ENCODE data around the gene NCBP2L. TPM values are rescaled to one million over a fixed set of nuclear protein-coding genes. Genes with fewer than 3 reads are reported as not detected.

NCBP2L gene
- total and polyA plus RNA-seq, 9 donors: 0.04 to 0.16 (median 0.11) TPM; not detected in 6

- Histone ChIP-seq H3K27ac (ENCODE audit: low read length) (peak overlapping the region; percentile 52), H3K36me3 (ENCODE audit: control insufficient read depth, insufficient read depth, low read length) (no peaks in the 10 kb centered on the region), H3K27me3 (ENCODE audit: control insufficient read depth, insufficient read depth, low read length) (peaks cover 31% of the 10 kb centered on the region), H3K4me3 (ENCODE audit: low read length) (peak overlapping the region; percentile 33), H3K9me3 (replicated peaks; ENCODE audit: control insufficient read depth, low read depth, low read length) (no peaks in the 10 kb centered on the region), H3K4me1 (ENCODE audit: control insufficient read depth, insufficient read depth, low read length) (peaks cover 7% of the 10 kb centered on the region)
- 53% methylated on average over 6 of the region's 13 CpGs for WGBS (ENCODE audit: insufficient coverage)
- peak; percentile 8 for DNase-seq
Measured at GRCh38 chrX:107827030-107827831, 49.7 kb downstream of the NCBP2L start.

DNA sequence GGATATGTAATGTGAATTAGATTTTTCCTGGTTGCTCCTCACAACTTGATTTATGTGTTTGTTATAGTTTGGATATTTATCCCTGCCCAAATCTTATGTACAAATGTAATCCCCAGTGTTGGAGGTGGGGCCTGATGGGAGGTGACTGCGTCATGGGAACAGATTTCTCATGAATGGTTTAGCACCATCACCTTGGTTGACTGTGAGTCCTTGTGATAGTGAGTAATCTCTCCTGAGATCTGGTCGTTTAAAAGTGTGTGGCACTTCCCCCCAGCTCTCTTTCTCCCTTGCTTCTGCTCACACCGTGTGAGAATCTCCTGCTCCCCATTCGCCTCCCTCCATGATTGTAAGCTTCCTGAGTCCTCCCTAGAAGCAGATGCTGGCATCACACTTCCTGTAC is 50.3 kb downstream of the NCBP2L start:
- H3K4me3 ChIP-seq (ENCODE audit: low read length): no peak overlapping the region
- H3K9me3 ChIP-seq (replicated peaks; ENCODE audit: control insufficient read depth, low read depth, low read length): no peaks in the 10 kb centered on the region
- no peak overlapping the region for H3K27ac ChIP-seq (ENCODE audit: low read length)
- peaks cover 7% of the 10 kb centered on the region for H3K4me1 ChIP-seq (ENCODE audit: control insufficient read depth, insufficient read depth, low read length)
- H3K36me3 ChIP-seq (ENCODE audit: control insufficient read depth, insufficient read depth, low read length): no peaks in the 10 kb centered on the region
- peaks cover 27% of the 10 kb centered on the region for H3K27me3 ChIP-seq (ENCODE audit: control insufficient read depth, insufficient read depth, low read length)
- 54% methylated on average over 2 of the region's 4 CpGs for WGBS (ENCODE audit: insufficient coverage)
- no peak for DNase-seq

DNA sequence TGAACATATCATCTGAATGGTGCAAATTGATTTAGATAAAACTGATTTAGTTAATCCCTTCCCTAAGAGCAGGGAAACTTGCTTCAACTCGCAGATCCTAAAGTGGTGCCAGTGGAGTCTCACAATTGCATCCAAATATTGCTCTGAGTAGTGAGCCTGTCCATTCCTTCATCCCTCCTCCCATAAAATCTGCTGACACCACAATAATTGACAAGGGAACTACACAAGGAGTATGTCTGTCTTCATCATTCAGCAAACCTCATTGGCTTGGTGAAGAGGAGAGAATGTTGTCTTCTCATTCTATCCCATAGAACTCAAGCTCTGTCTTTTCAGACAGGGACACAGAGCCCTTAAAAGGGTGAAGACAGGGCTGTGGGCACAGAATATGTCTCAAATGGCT is 52.3 kb downstream of the NCBP2L start:
- H3K27me3 ChIP-seq (ENCODE audit: control insufficient read depth, insufficient read depth, low read length): peaks cover 26% of the 10 kb centered on the region
- no peaks in the 10 kb centered on the region for H3K36me3 ChIP-seq (ENCODE audit: control insufficient read depth, insufficient read depth, low read length)
- H3K27ac ChIP-seq (ENCODE audit: low read length): no peak overlapping the region
- WGBS (ENCODE audit: insufficient coverage): 80% methylated on average over 1 of the region's 1 CpG
- DNase-seq: no peak
- H3K4me1 ChIP-seq (ENCODE audit: control insufficient read depth, insufficient read depth, low read length): peaks cover 7% of the 10 kb centered on the region
- no peak overlapping the region for H3K4me3 ChIP-seq (ENCODE audit: low read length)
- no peaks in the 10 kb centered on the region for H3K9me3 ChIP-seq (replicated peaks; ENCODE audit: control insufficient read depth, low read depth, low read length)

- WGBS (ENCODE audit: insufficient coverage): 84% methylated on average over 4 of the region's 7 CpGs
- Histone ChIP-seq H3K4me3 (ENCODE audit: low read length) (no peak overlapping the region), H3K4me1 (ENCODE audit: control insufficient read depth, insufficient read depth, low read length) (peaks cover 7% of the 10 kb centered on the region), H3K27ac (ENCODE audit: low read length) (no peak overlapping the region), H3K27me3 (ENCODE audit: control insufficient read depth, insufficient read depth, low read length) (peaks cover 20% of the 10 kb centered on the region), H3K36me3 (ENCODE audit: control insufficient read depth, insufficient read depth, low read length) (no peaks in the 10 kb centered on the region), H3K9me3 (replicated peaks; ENCODE audit: control insufficient read depth, low read depth, low read length) (no peaks in the 10 kb centered on the region)
- DNase-seq: no peak
Measured at GRCh38 chrX:107831071-107831730, 53.7 kb downstream of the NCBP2L start.

DNA sequence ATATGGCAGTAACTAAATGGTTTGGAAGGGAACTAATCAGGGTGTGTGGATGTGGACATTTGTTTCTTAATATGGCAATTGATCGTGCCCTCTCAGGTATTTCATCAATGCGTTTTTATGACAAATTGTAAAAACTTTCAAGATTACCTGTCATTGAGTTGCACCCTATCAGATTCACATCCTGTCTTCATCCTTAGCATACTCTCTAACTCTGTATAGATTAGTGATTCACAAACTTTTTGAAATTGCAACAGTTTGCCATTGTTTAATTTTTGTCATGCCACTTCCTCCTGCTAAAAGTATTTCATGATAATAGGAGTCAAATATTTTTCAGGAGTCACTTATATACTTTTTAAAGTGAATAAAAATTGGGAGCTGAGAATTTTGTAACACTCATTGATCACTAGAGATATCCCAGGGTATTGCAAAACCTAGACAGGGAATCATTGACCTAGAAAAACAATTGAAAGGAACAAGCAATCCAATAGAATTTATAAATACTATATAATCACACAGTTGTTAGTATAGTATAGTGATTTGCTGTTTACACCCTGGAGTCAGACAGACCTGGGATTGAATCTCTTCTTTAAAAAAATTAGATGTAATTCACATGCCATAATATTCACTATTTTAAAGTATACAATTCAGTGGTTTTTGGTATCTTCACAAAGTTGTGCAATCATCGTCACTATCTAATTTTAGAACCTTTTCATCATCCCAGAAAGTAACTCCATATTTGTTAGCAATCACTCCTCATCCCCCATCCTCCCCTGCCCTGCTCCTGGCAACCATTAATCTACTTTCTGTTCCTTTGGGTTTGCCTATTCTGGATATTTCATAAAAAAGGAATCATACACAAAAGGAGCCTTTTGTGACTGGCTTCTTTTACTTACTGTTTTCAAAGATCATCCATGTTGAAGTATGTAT is 57.0 kb downstream of the NCBP2L start:
- peaks cover 4% of the 10 kb centered on the region for H3K27me3 ChIP-seq (ENCODE audit: control insufficient read depth, insufficient read depth, low read length)
- no peak overlapping the region for H3K4me3 ChIP-seq (ENCODE audit: low read length)
- no peak for DNase-seq
- H3K9me3 ChIP-seq (replicated peaks; ENCODE audit: control insufficient read depth, low read depth, low read length): no peaks in the 10 kb centered on the region
- no peaks in the 10 kb centered on the region for H3K4me1 ChIP-seq (ENCODE audit: control insufficient read depth, insufficient read depth, low read length)
- H3K36me3 ChIP-seq (ENCODE audit: control insufficient read depth, insufficient read depth, low read length): no peaks in the 10 kb centered on the region
- no peak overlapping the region for H3K27ac ChIP-seq (ENCODE audit: low read length)
- 60% methylated on average over 1 of the region's 3 CpGs for WGBS (ENCODE audit: insufficient coverage)

GRCh38 chrX:107836958-107837357 is 59.4 kb downstream of the NCBP2L start:
- no CpG with 5 or more reads among the region's 2 CpGs for WGBS (ENCODE audit: insufficient coverage)
- Histone ChIP-seq H3K36me3 (ENCODE audit: control insufficient read depth, insufficient read depth, low read length) (peaks cover 3% of the 10 kb centered on the region), H3K4me3 (ENCODE audit: low read length) (no peak overlapping the region), H3K27me3 (ENCODE audit: control insufficient read depth, insufficient read depth, low read length) (peaks cover 13% of the 10 kb centered on the region), H3K4me1 (ENCODE audit: control insufficient read depth, insufficient read depth, low read length) (no peaks in the 10 kb centered on the region), H3K9me3 (replicated peaks; ENCODE audit: control insufficient read depth, low read depth, low read length) (no peaks in the 10 kb centered on the region), H3K27ac (ENCODE audit: low read length) (no peak overlapping the region)
- no peak for DNase-seq

- DNase-seq: no peak
- Histone ChIP-seq H3K36me3 (ENCODE audit: control insufficient read depth, insufficient read depth, low read length) (peaks cover 3% of the 10 kb centered on the region), H3K27me3 (ENCODE audit: control insufficient read depth, insufficient read depth, low read length) (peaks cover 15% of the 10 kb centered on the region), H3K4me3 (ENCODE audit: low read length) (no peak overlapping the region), H3K4me1 (ENCODE audit: control insufficient read depth, insufficient read depth, low read length) (no peaks in the 10 kb centered on the region), H3K9me3 (replicated peaks; ENCODE audit: control insufficient read depth, low read depth, low read length) (no peaks in the 10 kb centered on the region), H3K27ac (ENCODE audit: low read length) (no peak overlapping the region)
- 87% methylated on average over 10 of the region's 15 CpGs for WGBS (ENCODE audit: insufficient coverage)
Measured at GRCh38 chrX:107840971-107841370, 63.4 kb downstream of the NCBP2L start.

GRCh38 chrX:107842715-107843400 is 65.3 kb downstream of the NCBP2L start:
- H3K4me1 ChIP-seq (ENCODE audit: control insufficient read depth, insufficient read depth, low read length): no peaks in the 10 kb centered on the region
- peaks cover 14% of the 10 kb centered on the region for H3K27me3 ChIP-seq (ENCODE audit: control insufficient read depth, insufficient read depth, low read length)
- peaks cover 3% of the 10 kb centered on the region for H3K36me3 ChIP-seq (ENCODE audit: control insufficient read depth, insufficient read depth, low read length)
- no peak overlapping the region for H3K27ac ChIP-seq (ENCODE audit: low read length)
- no peaks in the 10 kb centered on the region for H3K9me3 ChIP-seq (replicated peaks; ENCODE audit: control insufficient read depth, low read depth, low read length)
- WGBS (ENCODE audit: insufficient coverage): 60% methylated on average over 3 of the region's 6 CpGs
- no peak overlapping the region for H3K4me3 ChIP-seq (ENCODE audit: low read length)
- peak; percentile 14 for DNase-seq

Measured in muscle of leg (tissue), 11 donors.